ENCODE measurements around the gene RASL12. TPM values are rescaled to one million over a fixed set of nuclear protein-coding genes. Genes with fewer than 3 reads are reported as not detected.

RASL12 gene

DNA sequence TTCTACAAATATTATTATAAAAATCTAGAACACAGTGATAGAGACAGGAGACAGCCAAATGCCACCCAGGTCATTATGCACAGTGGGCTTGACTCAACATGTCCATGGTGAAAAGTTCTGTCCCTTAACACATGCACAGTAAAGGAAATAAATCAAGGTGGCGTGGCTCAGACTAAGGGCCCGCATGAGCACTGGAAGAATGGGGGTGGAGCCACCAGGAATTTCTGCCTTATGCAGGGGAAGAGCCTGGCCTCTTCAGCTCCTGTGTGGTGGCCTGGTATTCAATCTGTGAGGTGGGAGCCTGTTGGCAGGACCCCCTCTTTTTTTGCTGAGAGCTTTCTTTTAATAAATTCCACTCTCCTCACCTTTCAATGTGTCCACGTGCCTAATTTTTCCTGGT lies 60.9 kb downstream of the RASL12 start:
- H3K9me3 ChIP-seq (ENCODE audit: control insufficient read depth, low read length), result no peaks in the 10 kb centered on the region
- H3K14ac ChIP-seq (ENCODE audit: low read length in 2 of 2), result no peak overlapping the region
- 44% methylated on average over 3 of the region's 3 CpGs for WGBS
- H3K4me3 ChIP-seq (ENCODE audit: insufficient read depth in 1 of 2, low read depth in 1 of 2, low read length in 2 of 2), result no peak overlapping the region
- no peak overlapping the region for H4K91ac ChIP-seq (ENCODE audit: low read length)
- H3K36me3 ChIP-seq (ENCODE audit: control insufficient read depth in 1 of 2, insufficient read depth in 2 of 2, low read depth in 1 of 2, low read length in 2 of 2), result peaks cover 4 to 55% of the 10 kb centered on the region in 2 experiments
- no peaks in the 10 kb centered on the region for H3K27me3 ChIP-seq (ENCODE audit: control insufficient read depth in 1 of 2, insufficient read depth in 1 of 2, low read length in 2 of 2)
- no peak overlapping the region for H3K4me2 ChIP-seq (ENCODE audit: low read length, poor library complexity, severe bottlenecking)
- H4K8ac ChIP-seq (ENCODE audit: low read length), result no peak overlapping the region
- no peak overlapping the region for H3K9ac ChIP-seq (ENCODE audit: low read length)
- H3K79me1 ChIP-seq (replicated peaks; ENCODE audit: low read length, poor library complexity, severe bottlenecking), result no peaks in the 10 kb centered on the region
- H2AFZ ChIP-seq (ENCODE audit: low read depth, low read length), result no peak overlapping the region
- H2BK120ac ChIP-seq (ENCODE audit: low read depth, low read length), result no peak overlapping the region
- no peak overlapping the region for H3K27ac ChIP-seq (ENCODE audit: low read length, poor library complexity, severe bottlenecking)
- H2AK5ac ChIP-seq (ENCODE audit: low read length, severe bottlenecking), result no peak overlapping the region
- no peaks in the 10 kb centered on the region for H3K4me1 ChIP-seq (ENCODE audit: control insufficient read depth, insufficient read depth, low read depth, low read length)
- no peak overlapping the region for H3K4ac ChIP-seq (ENCODE audit: low read depth in 1 of 2, low read length in 2 of 2)
- H2BK12ac ChIP-seq (ENCODE audit: low read length in 2 of 2), result no peak overlapping the region
- no peak overlapping the region for H2BK15ac ChIP-seq (ENCODE audit: low read depth, poor library complexity, severe bottlenecking)
- no peak overlapping the region for H2BK5ac ChIP-seq (ENCODE audit: low read depth, low read length, poor library complexity, severe bottlenecking)
- peak; percentile 42 for DNase-seq
- no peak overlapping the region for H3K23ac ChIP-seq (ENCODE audit: low read length in 2 of 2)
- H3K18ac ChIP-seq (ENCODE audit: low read depth in 1 of 2, low read length in 2 of 2), result no peak overlapping the region

DNA sequence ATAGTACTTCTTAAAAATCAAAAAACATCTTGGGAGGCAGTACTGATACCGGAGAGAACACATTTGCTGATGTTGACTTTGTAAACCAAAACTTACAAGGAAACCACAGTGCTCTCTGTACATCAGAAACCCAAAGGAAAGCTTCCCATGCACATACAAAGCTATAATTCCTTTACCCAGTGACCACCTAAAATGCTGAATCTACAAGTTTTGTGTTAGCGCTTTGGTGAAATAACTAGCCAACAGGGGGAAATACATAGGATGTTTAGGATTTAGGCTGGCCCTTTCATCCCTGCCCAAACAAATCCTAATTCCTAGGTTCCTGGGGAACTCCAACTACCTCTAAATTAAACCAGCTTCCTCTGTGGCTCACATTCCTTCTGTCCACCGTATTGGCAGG lies 62.8 kb downstream of the RASL12 start:
- Histone ChIP-seq H3K4me2 (ENCODE audit: low read length, poor library complexity, severe bottlenecking) (no peak overlapping the region), H2BK120ac (ENCODE audit: low read depth, low read length) (no peak overlapping the region), H3K36me3 (ENCODE audit: control insufficient read depth in 1 of 2, insufficient read depth in 2 of 2, low read depth in 1 of 2, low read length in 2 of 2) (peaks cover 0 to 52% of the 10 kb centered on the region in 2 experiments), H2AFZ (ENCODE audit: low read depth, low read length) (no peak overlapping the region), H3K79me1 (replicated peaks; ENCODE audit: low read length, poor library complexity, severe bottlenecking) (no peaks in the 10 kb centered on the region), H3K27me3 (ENCODE audit: control insufficient read depth in 1 of 2, insufficient read depth in 1 of 2, low read length in 2 of 2) (no peaks in the 10 kb centered on the region), H3K4me3 (ENCODE audit: insufficient read depth in 1 of 2, low read depth in 1 of 2, low read length in 2 of 2) (no peak overlapping the region), H3K4ac (ENCODE audit: low read depth in 1 of 2, low read length in 2 of 2) (no peak overlapping the region), H2AK5ac (ENCODE audit: low read length, severe bottlenecking) (no peak overlapping the region), H3K18ac (ENCODE audit: low read depth in 1 of 2, low read length in 2 of 2) (no peak overlapping the region), H2BK5ac (ENCODE audit: low read depth, low read length, poor library complexity, severe bottlenecking) (no peak overlapping the region), H2BK15ac (ENCODE audit: low read depth, poor library complexity, severe bottlenecking) (no peak overlapping the region), H2BK12ac (ENCODE audit: low read length in 2 of 2) (no peak overlapping the region), H3K23ac (ENCODE audit: low read length in 2 of 2) (no peak overlapping the region), H3K9ac (ENCODE audit: low read length) (no peak overlapping the region), H3K14ac (ENCODE audit: low read length in 2 of 2) (no peak overlapping the region), H4K91ac (ENCODE audit: low read length) (no peak overlapping the region), H3K9me3 (ENCODE audit: control insufficient read depth, low read length) (no peaks in the 10 kb centered on the region), H3K4me1 (ENCODE audit: control insufficient read depth, insufficient read depth, low read depth, low read length) (no peaks in the 10 kb centered on the region), H3K27ac (ENCODE audit: low read length, poor library complexity, severe bottlenecking) (no peak overlapping the region), H4K8ac (ENCODE audit: low read length) (no peak overlapping the region)
- 95% methylated on average over 3 of the region's 3 CpGs for WGBS
- no peak for DNase-seq

Small RNA genes lying within 50 kb of the gene (small RNA-seq; reads per million reads assigned to genes)
- gene AC013553.1 (ENCODE audit: low read depth), result not detected
